ENCODE data around the gene FLT1. TPM values are rescaled to one million over a fixed set of nuclear protein-coding genes. Genes with fewer than 3 reads are reported as not detected.

Gene FLT1
- total and polyA plus RNA-seq, 2 donors (not counting 1 experiment from before 2014, with no cell fraction given), result 1.3 to 2.5 TPM

- no peak overlapping the region for H3K27ac ChIP-seq (ENCODE audit: insufficient read depth, low read length)
- TF ChIP-seq EZH2 (IDR thresholded peaks at IDR 0.05; ENCODE audit: low read length, missing control alignments), result no peak
- TF ChIP-seq, protein P1, sequence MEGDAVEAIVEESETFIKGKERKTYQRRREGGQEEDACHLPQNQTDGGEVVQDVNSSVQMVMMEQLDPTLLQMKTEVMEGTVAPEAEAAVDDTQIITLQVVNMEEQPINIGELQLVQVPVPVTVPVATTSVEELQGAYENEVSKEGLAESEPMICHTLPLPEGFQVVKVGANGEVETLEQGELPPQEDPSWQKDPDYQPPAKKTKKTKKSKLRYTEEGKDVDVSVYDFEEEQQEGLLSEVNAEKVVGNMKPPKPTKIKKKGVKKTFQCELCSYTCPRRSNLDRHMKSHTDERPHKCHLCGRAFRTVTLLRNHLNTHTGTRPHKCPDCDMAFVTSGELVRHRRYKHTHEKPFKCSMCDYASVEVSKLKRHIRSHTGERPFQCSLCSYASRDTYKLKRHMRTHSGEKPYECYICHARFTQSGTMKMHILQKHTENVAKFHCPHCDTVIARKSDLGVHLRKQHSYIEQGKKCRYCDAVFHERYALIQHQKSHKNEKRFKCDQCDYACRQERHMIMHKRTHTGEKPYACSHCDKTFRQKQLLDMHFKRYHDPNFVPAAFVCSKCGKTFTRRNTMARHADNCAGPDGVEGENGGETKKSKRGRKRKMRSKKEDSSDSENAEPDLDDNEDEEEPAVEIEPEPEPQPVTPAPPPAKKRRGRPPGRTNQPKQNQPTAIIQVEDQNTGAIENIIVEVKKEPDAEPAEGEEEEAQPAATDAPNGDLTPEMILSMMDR (conservative IDR thresholded peaks at IDR 0.05 in 1 of 2, IDR thresholded peaks at IDR 0.05 in 1 of 2; ENCODE audit: low read depth in 1 of 2, low read length in 2 of 2), result no peak
- H3K9me3 ChIP-seq (ENCODE audit: control insufficient read depth, insufficient read depth, low read depth, low read length), result no peaks in the 10 kb centered on the region
- no peaks in the 10 kb centered on the region for H3K27me3 ChIP-seq (ENCODE audit: control insufficient read depth, insufficient read depth, low read length)
- H4K20me1 ChIP-seq (ENCODE audit: control insufficient read depth, extremely low read depth, insufficient read depth, low read length), result no peaks in the 10 kb centered on the region
- H2AFZ ChIP-seq (ENCODE audit: low read length), result no peak overlapping the region
- no peaks in the 10 kb centered on the region for H3K4me1 ChIP-seq (ENCODE audit: control insufficient read depth, extremely low read depth, insufficient read depth, low read length)
- H3K79me2 ChIP-seq (ENCODE audit: control insufficient read depth, insufficient read depth, low read length), result no peaks in the 10 kb centered on the region
- no peak overlapping the region for H3K4me2 ChIP-seq (ENCODE audit: extremely low read depth, insufficient read depth, low read length)
- H3K4me3 ChIP-seq (replicated peaks in 1 of 4; ENCODE audit: control extremely low read depth in 1 of 4, insufficient read depth in 1 of 4, low read depth in 3 of 4, low read length in 4 of 4), result no peak overlapping the region
- DNase-seq (ENCODE audit: low read depth in 2 of 2), result no peak
- no peaks in the 10 kb centered on the region for H3K36me3 ChIP-seq (ENCODE audit: control insufficient read depth, insufficient read depth, low read length)
- no peak overlapping the region for H3K9ac ChIP-seq (ENCODE audit: insufficient read depth, low read length)
Measured at GRCh38 chr13:28251466-28251865, 243.5 kb downstream of the FLT1 start.

DNA sequence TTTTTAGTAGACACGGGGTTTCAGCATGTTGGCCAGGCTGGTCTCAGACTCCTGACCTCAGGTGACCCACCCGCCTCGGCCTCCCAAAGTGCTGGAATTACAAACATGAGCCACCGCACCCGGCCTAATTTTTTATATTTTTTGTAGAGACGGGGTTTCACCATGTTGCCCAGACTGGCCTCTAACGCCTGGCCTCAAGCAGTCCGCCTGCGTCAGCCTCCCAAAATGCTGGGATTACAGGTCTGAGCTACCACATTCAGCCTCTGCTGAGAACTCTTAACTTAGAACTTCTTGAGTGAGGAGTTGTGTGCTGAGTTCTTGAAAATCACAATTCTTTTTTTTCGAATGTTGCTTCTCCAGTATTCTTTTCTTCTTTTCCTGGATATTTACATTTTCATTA, 244.4 kb downstream of the FLT1 start:
- no peak for DNase-seq (ENCODE audit: low read depth in 2 of 2)
- Histone ChIP-seq H3K27ac (ENCODE audit: insufficient read depth, low read length) (no peak overlapping the region), H3K79me2 (ENCODE audit: control insufficient read depth, insufficient read depth, low read length) (no peaks in the 10 kb centered on the region), H2AFZ (ENCODE audit: low read length) (no peak overlapping the region), H4K20me1 (ENCODE audit: control insufficient read depth, extremely low read depth, insufficient read depth, low read length) (no peaks in the 10 kb centered on the region), H3K9ac (ENCODE audit: insufficient read depth, low read length) (no peak overlapping the region), H3K4me2 (ENCODE audit: extremely low read depth, insufficient read depth, low read length) (no peak overlapping the region), H3K27me3 (ENCODE audit: control insufficient read depth, insufficient read depth, low read length) (no peaks in the 10 kb centered on the region), H3K4me3 (replicated peaks in 1 of 4; ENCODE audit: control extremely low read depth in 1 of 4, insufficient read depth in 1 of 4, low read depth in 3 of 4, low read length in 4 of 4) (no peak overlapping the region), H3K9me3 (ENCODE audit: control insufficient read depth, insufficient read depth, low read depth, low read length) (no peaks in the 10 kb centered on the region), H3K36me3 (ENCODE audit: control insufficient read depth, insufficient read depth, low read length) (no peaks in the 10 kb centered on the region), H3K4me1 (ENCODE audit: control insufficient read depth, extremely low read depth, insufficient read depth, low read length) (no peaks in the 10 kb centered on the region)
- no peak for TF ChIP-seq EZH2 (IDR thresholded peaks at IDR 0.05; ENCODE audit: low read length, missing control alignments)
- TF ChIP-seq, protein P1 (conservative IDR thresholded peaks at IDR 0.05 in 1 of 2, IDR thresholded peaks at IDR 0.05 in 1 of 2; ENCODE audit: low read depth in 1 of 2, low read length in 2 of 2), result no peak

Other genes starting within 250 kb of the FLT1 start
- gene POMP, start 164.0 kb upstream of the FLT1 start, total RNA-seq, result 67.7 and 73.4 TPM in 2 replicates
- gene POMP, start 164.0 kb upstream of the FLT1 start, polyA plus RNA-seq, result 140 and 149 TPM in 2 replicates
- 4.6 and 6.4 TPM in 2 replicates for gene SLC46A3, start 223.8 kb upstream of the FLT1 start, total RNA-seq
- 1.5 and 2.6 TPM in 2 replicates for gene SLC46A3, start 223.8 kb upstream of the FLT1 start, polyA plus RNA-seq

Data from fibroblast of lung (primary cell).